ENCODE results near the gene ATXN2.

DNA sequence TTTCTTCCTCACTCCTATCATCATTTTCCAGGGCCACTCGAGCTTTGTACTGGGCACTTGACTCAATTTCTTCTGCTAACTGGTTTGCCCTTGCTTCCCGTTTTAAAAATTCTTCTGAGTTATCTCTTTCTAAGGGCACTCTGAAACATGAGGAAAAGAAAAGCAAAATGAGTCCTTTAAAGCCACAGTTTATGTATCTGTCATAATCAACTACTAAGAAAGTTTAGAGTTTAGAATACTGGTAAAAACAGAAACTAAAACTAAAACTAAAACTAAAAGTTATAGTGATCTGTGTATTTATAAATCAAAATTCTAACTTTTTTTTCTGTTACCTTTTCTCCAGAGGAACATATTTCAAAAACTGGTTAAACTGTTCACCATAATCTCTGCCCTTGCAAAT is 79.2 kb downstream of the ATXN2 start:
- TF ChIP-seq, protein P1, sequence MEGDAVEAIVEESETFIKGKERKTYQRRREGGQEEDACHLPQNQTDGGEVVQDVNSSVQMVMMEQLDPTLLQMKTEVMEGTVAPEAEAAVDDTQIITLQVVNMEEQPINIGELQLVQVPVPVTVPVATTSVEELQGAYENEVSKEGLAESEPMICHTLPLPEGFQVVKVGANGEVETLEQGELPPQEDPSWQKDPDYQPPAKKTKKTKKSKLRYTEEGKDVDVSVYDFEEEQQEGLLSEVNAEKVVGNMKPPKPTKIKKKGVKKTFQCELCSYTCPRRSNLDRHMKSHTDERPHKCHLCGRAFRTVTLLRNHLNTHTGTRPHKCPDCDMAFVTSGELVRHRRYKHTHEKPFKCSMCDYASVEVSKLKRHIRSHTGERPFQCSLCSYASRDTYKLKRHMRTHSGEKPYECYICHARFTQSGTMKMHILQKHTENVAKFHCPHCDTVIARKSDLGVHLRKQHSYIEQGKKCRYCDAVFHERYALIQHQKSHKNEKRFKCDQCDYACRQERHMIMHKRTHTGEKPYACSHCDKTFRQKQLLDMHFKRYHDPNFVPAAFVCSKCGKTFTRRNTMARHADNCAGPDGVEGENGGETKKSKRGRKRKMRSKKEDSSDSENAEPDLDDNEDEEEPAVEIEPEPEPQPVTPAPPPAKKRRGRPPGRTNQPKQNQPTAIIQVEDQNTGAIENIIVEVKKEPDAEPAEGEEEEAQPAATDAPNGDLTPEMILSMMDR (IDR thresholded peaks at IDR 0.05 in 4 of 5, conservative IDR thresholded peaks at IDR 0.05 in 1 of 5) = no peak
- TF ChIP-seq POLR2A (IDR thresholded peaks at IDR 0.05) = no peak
